Subcutaneous abdominal adipose tissue (tissue), 5 donors: ENCODE data around the gene NEK4.
"Not testable (repeated sequence)": the region's sequence is repeated elsewhere in the genome, so short reads cannot be mapped to it uniquely, and the experiment has no call there.

Experiments used
- H3K27ac ChIP-seq: one replicate; pipeline ENCODE4 v1.7.0; 2013; ENCODE audit warnings: low read depth, mild to moderate bottlenecking, inconsistent platforms, low read length, moderate library complexity
- H3K27me3 ChIP-seq, 5 donors: one replicate each; pipeline ENCODE4 v1.7.0; 2013; ENCODE audit warnings: low read length in 5 of 5, inconsistent platforms in 1 of 5; ENCODE audit not compliant: control insufficient read depth in 5 of 5, insufficient read depth in 4 of 5
- H3K36me3 ChIP-seq, 5 donors: one replicate each; pipeline ENCODE4 v1.7.0; 2013; ENCODE audit warnings: low read length in 5 of 5; ENCODE audit not compliant: control insufficient read depth in 5 of 5, insufficient read depth in 5 of 5
- H3K4me1 ChIP-seq, 5 donors: one replicate each; pipeline ENCODE4 v1.7.0; 2013; ENCODE audit warnings: low read length in 5 of 5, mild to moderate bottlenecking in 3 of 5, moderate library complexity in 1 of 5; ENCODE audit not compliant: control insufficient read depth in 5 of 5, insufficient read depth in 5 of 5
- H3K4me3 ChIP-seq, 5 donors: one replicate each; pipeline ENCODE4 v1.7.0; 2013; ENCODE audit warnings: low read length in 5 of 5, low read depth in 1 of 5
- H3K9ac ChIP-seq, 5 donors: one replicate each; pipeline ENCODE4 v1.7.0; 2013; ENCODE audit warnings: low read length in 5 of 5, mild to moderate bottlenecking in 4 of 5, moderate library complexity in 3 of 5
- H3K9me3 ChIP-seq, 5 donors: one replicate each; pipeline ENCODE4 v1.7.0; 2013; ENCODE audit warnings: low read length in 5 of 5; ENCODE audit not compliant: control insufficient read depth in 5 of 5
- donor health status: healthy.
- donor health status: healthy.
- donor health status: healthy.
- donor health status: healthy.
- donor health status: healthy.

NEK4 gene

DNA sequence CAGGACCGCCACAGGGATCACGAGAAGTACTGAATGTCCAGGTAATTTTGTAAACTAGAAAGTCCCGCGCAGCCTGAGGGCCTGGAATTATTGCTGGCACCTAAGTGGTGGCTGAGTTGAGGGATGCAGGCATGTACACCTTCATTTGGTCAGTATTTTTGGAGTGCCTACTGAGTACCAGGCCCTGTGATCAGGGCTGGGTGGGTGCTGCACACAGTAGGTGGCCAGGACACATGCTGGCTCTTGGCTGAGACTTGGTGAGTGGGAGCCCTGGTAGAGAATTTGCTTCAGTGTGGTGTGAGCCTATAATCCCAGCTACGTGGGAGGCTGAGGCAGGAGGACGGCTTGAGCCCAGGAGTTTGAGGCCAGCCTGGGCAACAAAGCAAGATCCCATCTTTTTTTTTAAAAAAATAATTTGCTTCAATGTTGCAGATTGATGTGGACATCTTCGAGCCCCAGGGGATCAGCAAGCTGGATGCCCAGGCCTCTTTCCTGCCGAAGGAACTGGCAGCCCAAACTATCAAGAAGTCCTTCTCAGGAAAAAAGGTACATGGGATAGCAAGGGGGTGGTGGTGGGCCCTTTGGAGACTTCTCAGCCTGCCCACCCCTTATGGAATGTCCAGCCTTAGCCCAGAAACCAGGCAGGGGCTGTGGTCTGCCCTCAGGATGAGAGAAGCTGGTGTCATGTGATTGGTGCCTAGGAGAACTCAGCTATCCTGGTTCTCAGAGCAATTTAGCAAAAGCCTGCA lies 9.3 kb upstream of the NEK4 start:
- H3K4me3 ChIP-seq, result no peak overlapping the region
- no peaks in the 10 kb centered on the region for H3K9me3 ChIP-seq
- H3K4me1 ChIP-seq, result peaks cover 0 to 14% (median 3%) of the 10 kb centered on the region in 5 donors
- H3K9ac ChIP-seq, result no peak overlapping the region
- H3K27me3 ChIP-seq, result peaks cover 0 to 13% (median 5%) of the 10 kb centered on the region in 5 donors
- no peaks in the 10 kb centered on the region for H3K36me3 ChIP-seq
- no peak overlapping the region for H3K27ac ChIP-seq

GRCh38 chr3:52779011-52779836 lies 8.5 kb upstream of the NEK4 start:
- peaks cover 0 to 14% (median 3%) of the 10 kb centered on the region in 5 donors for H3K4me1 ChIP-seq
- no peak overlapping the region for H3K4me3 ChIP-seq
- H3K27ac ChIP-seq, result no peak overlapping the region
- no peak overlapping the region for H3K9ac ChIP-seq
- peaks cover 0 to 13% (median 5%) of the 10 kb centered on the region in 5 donors for H3K27me3 ChIP-seq
- no peaks in the 10 kb centered on the region for H3K9me3 ChIP-seq
- H3K36me3 ChIP-seq, result no peaks in the 10 kb centered on the region

DNA sequence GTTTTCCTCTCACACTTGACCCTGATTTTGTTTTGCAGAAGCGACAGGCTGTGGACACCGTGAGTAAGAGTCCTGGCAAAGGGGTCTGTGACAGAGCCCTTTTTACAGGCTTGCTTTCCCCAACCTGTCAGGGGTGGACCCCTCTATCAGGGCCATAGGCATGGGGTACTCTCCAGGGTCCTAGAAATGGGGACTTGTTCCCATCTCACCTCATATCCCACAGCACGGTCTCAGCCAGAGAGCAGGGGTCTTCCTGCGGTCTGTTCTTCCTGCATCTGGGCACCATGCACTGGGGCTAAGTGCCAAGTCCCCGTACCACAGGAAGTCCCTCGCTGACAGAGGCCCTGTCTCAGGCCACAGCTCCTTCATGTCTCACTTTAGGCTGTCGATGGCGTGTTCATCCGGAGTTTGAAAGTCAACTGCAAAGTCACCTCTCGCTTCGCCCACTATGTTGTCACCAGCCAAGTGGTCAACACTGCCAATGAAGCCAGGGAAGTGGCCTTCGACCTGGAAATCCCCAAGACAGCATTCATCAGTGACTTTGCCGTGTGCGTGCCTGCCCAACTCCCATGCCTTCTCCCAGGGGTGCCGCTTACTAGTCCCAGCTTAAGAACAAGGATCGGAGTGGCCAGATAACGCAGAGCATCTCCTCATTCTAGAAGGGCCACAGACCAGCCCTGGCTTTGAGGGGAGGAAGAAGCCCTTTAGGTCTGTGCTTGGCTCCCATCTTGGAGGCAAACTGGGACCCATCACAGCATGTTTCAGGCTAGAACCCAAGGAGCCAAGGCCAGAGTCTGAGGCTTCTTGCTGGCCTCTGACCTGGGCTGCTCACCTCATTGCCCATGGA lies 7.4 kb upstream of the NEK4 start:
- H3K4me1 ChIP-seq, result peaks cover 0 to 14% (median 3%) of the 10 kb centered on the region in 5 donors
- H3K4me3 ChIP-seq, result no peak overlapping the region
- H3K9ac ChIP-seq, result no peak overlapping the region
- no peaks in the 10 kb centered on the region for H3K36me3 ChIP-seq
- no peak overlapping the region for H3K27ac ChIP-seq
- peaks cover 0 to 9% (median 5%) of the 10 kb centered on the region in 5 donors for H3K27me3 ChIP-seq
- H3K9me3 ChIP-seq, result no peaks in the 10 kb centered on the region

DNA sequence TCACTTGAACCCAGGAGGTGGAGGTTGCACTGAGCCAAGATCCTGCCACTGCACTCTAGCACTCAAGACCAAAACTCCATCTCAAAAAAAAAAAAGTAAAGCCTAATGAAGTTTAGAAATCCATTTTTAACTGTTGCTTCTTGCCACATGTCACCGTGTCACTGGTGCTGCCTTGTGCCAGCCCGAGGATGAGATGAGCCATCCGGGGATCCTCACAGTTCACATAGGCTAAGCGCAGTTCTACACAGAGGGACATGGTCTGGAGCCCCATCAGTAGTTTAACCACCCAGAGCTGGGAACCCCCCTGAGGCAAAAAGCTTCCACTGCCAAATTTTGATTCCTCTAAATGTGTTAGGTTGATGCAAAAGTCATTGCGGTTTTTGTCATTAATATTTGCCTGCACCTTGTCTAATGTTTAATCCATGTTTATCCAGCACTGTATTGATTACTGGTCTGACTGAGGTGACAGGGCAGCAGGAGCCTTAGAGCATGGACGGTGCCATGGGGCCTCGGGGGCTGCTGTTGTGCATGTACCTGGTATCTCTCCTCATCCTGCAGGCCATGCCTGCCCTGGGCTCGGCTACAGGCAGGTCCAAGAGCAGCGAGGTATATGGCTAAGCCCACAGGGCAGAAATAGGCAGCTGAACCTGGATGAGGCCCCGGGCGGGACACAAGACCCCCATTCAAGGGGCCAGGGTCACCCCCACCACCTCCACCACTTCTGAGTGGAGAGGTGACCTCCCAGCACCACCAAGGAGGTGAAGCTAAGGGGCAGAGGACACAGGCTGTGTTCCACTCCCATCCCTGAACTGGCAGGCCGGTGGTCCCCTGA lies 6.6 kb upstream of the NEK4 start, which contains the start of gene ITIH1:
Gene ITIH1, plus strand, starts transcription at position 473 of the 832 bp plus-strand sequence. Its CDS starts 17 bp downstream, at position 490.
- no peak within 1 kb of the TSS for H3K27ac ChIP-seq
- no peaks in the 10 kb centered on the region for H3K9me3 ChIP-seq
- peaks cover 0 to 5% (median 2%) of the 10 kb centered on the region in 5 donors for H3K27me3 ChIP-seq
- H3K9ac ChIP-seq, result no peak within 1 kb of the TSS
- no peaks in the 10 kb centered on the region for H3K36me3 ChIP-seq
- H3K4me3 ChIP-seq, result no peak within 1 kb of the TSS
- peaks cover 0 to 14% (median 3%) of the 10 kb centered on the region in 5 donors for H3K4me1 ChIP-seq

DNA sequence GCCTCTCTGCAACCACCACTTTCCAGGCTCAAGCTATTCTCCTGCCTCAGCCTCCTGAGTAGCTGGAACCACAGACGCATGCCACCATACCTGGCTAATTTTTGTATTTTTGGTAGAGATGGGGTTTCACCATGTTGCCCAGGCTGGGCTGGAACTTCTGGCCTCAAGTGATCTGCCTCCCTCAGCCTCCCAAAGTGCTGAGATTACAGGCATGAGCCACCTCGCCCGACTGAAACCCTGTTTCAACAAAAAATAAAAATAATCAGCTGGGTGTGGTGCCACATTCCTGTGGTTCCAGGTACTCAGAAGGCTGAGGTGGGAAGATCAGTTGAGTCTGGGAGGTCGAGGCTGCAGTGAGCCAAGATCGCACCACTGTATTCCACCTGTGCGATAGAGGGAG lies 5.7 kb upstream of the NEK4 start:
- H3K4me1 ChIP-seq, result peaks cover 0 to 16% (median 5%) of the 10 kb centered on the region in 5 donors
- H3K27ac ChIP-seq, H3K36me3 ChIP-seq, H3K9ac ChIP-seq, H3K27me3 ChIP-seq, H3K4me3 ChIP-seq, H3K9me3 ChIP-seq: not testable (repeated sequence)

- H3K9ac ChIP-seq, result no peak overlapping the region
- H3K36me3 ChIP-seq, result no peaks in the 10 kb centered on the region
- H3K4me3 ChIP-seq, result no peak overlapping the region
- no peaks in the 10 kb centered on the region for H3K27me3 ChIP-seq
- no peak overlapping the region for H3K27ac ChIP-seq
- H3K4me1 ChIP-seq, result peaks cover 0 to 22% (median 10%) of the 10 kb centered on the region in 5 donors
- H3K9me3 ChIP-seq, result no peaks in the 10 kb centered on the region
These were observed 5.1 kb upstream of the NEK4 start for GRCh38 chr3:52775877-52776276.

DNA sequence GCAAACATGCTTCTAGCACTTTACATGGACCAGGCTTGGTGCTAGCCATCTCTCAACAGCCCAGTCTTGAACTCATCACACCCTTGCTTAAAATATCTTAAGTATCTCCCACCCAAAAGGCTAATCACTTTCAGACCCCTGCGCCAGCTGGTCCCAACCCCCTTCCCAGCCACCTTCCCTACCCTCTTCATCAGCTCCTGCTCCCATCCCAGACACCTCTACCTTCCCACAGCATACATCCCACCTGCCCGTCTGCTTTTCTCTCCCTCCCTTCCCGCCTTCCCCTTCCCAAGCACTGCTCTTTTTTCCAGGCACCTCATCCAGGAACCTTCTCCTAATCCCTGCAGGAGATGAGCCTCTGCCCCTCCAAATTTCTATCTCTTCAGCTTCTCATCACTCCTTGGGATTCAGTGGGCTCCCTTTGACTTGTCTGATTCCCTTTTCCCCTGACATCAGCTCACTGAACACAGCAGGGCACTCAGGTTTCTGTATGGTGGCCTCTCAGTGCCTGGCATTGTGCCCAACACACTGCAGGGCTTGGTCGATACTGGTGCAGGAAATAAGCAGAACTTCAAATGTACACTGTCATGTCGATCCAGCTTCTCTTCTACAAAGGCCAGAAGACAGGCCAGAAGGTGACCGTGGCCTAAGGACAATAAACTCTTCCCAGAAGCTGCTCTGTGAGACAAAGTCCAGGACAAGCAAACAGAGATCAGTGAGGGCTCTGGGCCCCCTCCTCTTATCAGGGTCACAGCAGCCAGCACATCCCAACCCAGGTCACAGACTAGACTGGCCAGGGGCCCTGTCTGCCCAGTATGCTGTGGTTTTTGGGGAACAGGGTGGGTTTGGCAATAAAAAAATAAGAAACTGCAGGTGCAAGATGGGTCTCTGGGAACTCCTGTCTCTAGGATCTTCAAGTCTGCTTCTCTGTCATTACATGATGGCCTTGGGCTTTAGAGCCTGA lies 4.4 kb upstream of the NEK4 start:
- no peak overlapping the region for H3K9ac ChIP-seq
- no peak overlapping the region for H3K27ac ChIP-seq
- H3K27me3 ChIP-seq, result no peaks in the 10 kb centered on the region
- H3K4me3 ChIP-seq, result no peak overlapping the region
- no peaks in the 10 kb centered on the region for H3K36me3 ChIP-seq
- H3K9me3 ChIP-seq, result no peaks in the 10 kb centered on the region
- H3K4me1 ChIP-seq, result peaks cover 0 to 23% (median 11%) of the 10 kb centered on the region in 5 donors

DNA sequence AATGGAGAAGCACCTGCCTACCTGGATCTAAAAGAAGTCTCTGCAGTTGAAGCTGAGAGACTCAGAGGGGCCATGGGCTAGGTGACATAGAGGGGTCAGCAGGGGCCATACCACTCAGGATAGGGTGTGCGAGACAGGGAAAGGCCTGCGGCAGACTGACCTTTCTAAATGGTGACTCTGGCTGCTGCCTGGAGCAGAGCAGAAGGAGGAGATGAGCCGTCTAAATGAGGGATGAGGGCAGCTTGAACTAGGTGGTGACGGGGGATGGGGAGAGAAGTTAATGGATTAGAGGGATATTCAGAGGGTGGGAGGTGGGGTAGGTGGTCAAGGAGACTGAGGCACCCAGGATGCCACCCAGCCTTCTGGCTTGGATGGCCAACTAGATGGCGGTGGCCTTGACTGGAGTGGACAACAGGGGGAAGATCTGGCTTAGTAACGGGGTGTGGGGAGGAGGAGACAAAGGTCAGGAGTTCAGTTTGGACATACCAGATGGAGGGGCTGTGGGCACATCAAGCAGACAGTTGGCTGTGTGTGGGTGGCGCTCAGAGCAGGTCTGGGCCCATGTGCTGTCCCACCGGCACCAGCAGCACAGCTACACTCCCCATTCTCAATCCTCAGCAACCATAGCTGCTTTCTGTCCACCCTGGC lies 3.5 kb upstream of the NEK4 start:
- Histone ChIP-seq H3K4me3 (no peak overlapping the region), H3K9ac (no peak overlapping the region), H3K27me3 (no peaks in the 10 kb centered on the region), H3K36me3 (no peaks in the 10 kb centered on the region), H3K27ac (no peak overlapping the region), H3K9me3 (no peaks in the 10 kb centered on the region), H3K4me1 (peaks cover 4 to 28% (median 21%) of the 10 kb centered on the region in 5 donors)
